ENCODE data around the gene ANKRD40. TPM values are rescaled to one million over a fixed set of nuclear protein-coding genes. Genes with fewer than 3 reads are reported as not detected.
A peak's percentile ranks its signal among the peaks of the same experiment; 100 is the strongest.

The ANKRD40 gene
- total and polyA plus RNA-seq, 10 donors, result 6.8 to 54.6 (median 41.0) TPM

DNA sequence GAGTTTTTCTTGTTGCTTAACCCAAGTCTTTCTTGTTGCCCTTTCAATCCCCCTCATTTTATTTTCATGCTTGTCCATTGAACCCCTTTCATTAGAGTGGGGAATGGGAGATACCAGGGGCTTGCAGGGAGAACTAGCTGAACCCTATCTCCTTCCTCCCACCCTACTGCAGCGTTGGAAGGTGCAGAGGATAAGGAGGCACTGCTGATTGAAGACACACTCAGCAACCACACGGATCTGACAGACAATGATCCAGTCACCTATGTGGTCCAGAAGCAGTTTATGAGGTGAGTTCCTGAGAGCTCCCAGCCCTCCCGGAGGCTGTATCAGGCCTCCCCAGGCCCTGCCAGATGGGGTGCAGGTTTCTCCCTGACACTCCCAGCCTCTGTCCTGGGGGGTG is 32.5 kb downstream of the ANKRD40 start:
- Histone ChIP-seq H3K9me3 (no peaks in the 10 kb centered on the region), H3K27me3 (replicated peaks in 1 of 7) (peaks cover 0 to under 1% (median 0%) of the 10 kb centered on the region in 7 donors), H3K4me3 (no peak overlapping the region), H3K4me1 (peaks cover 0 to 5% (median 0%) of the 10 kb centered on the region in 6 donors), H3K27ac (no peak overlapping the region), H3K36me3 (no peaks in the 10 kb centered on the region)
- TF ChIP-seq, protein P1, sequence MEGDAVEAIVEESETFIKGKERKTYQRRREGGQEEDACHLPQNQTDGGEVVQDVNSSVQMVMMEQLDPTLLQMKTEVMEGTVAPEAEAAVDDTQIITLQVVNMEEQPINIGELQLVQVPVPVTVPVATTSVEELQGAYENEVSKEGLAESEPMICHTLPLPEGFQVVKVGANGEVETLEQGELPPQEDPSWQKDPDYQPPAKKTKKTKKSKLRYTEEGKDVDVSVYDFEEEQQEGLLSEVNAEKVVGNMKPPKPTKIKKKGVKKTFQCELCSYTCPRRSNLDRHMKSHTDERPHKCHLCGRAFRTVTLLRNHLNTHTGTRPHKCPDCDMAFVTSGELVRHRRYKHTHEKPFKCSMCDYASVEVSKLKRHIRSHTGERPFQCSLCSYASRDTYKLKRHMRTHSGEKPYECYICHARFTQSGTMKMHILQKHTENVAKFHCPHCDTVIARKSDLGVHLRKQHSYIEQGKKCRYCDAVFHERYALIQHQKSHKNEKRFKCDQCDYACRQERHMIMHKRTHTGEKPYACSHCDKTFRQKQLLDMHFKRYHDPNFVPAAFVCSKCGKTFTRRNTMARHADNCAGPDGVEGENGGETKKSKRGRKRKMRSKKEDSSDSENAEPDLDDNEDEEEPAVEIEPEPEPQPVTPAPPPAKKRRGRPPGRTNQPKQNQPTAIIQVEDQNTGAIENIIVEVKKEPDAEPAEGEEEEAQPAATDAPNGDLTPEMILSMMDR (IDR thresholded peaks at IDR 0.05 in 8 of 11, conservative IDR thresholded peaks at IDR 0.05 in 3 of 11), result no peak
- TF ChIP-seq POLR2A (IDR thresholded peaks at IDR 0.05) (no peak), POLR2AphosphoS5 (IDR thresholded peaks at IDR 0.05) (no peak)
- intact Hi-C loops (cut with DNase I; ENCODE audit: low total_unique reads), result no loop called here
- DNase-seq, result no peak
- WGBS, 5 donors, result 46 to 88% (median 83%) methylated on average over 3 of the region's 3 CpGs

DNA sequence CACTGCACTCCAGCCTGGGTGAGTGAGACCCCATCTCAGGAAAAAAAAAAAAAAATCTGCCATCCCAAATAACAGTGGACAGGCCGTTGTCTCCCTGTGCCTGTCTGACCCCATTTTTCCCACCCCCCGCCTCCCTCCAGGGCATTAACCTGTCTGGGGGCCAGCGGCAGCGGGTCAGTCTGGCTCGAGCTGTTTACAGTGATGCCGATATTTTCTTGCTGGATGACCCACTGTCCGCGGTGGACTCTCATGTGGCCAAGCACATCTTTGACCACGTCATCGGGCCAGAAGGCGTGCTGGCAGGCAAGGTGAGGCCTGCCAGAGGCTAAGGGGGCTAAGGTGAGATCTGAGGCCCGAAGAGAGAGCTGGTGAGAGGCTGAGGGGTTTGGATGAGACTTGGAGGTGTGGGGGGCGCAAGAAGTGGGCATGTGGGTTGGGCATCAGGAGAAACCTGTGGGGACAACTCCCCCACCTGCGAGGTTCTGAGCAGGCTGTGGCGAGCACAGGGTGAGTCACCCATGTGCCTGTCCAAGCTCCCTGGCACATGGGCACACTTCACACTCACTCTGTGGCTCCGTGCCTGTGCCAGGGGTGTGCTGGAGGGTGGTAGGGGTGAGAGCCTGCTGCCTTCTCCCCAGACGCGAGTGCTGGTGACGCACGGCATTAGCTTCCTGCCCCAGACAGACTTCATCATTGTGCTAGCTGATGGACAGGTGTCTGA is 34.7 kb downstream of the ANKRD40 start:
- Histone ChIP-seq H3K27ac (no peak overlapping the region), H3K4me3 (no peak overlapping the region), H3K4me1 (peaks cover 0 to 8% (median 2%) of the 10 kb centered on the region in 6 donors), H3K27me3 (replicated peaks in 1 of 7) (no peaks in the 10 kb centered on the region), H3K36me3 (no peaks in the 10 kb centered on the region), H3K9me3 (no peaks in the 10 kb centered on the region)
- WGBS, 5 donors, result 90 to 97% (median 92%) methylated on average over 15 to 20 of the region's 20 CpGs
- intact Hi-C loops (cut with DNase I; ENCODE audit: low total_unique reads), result no loop called here
- peak; percentile 63 for DNase-seq
- TF ChIP-seq POLR2AphosphoS5 (IDR thresholded peaks at IDR 0.05), result no peak
- TF ChIP-seq, protein P1 (IDR thresholded peaks at IDR 0.05 in 8 of 11, conservative IDR thresholded peaks at IDR 0.05 in 3 of 11), result no peak
- no peak for TF ChIP-seq POLR2A (IDR thresholded peaks at IDR 0.05)

DNA sequence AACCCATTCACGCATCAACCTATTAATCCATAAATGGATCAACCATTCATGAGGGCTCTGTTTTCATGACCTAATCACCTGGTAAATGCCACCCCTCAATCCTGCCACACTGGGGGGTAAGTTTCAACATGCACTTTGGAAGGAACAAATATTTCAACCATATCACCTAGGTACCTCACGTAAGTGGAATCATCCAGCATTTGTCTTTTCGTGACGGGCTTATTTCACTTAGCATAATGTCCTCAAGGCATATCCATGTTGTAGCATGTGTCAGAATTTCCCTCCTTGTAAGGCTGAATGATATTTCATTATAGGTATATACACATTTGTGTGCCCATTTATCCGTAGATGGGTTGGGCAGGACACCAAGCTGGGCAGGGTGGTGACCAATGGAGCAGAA is 35.6 kb downstream of the ANKRD40 start:
- H3K9me3 ChIP-seq, result no peaks in the 10 kb centered on the region

More for the DNA sequence above, 35.6 kb downstream of the ANKRD40 start:
- H3K27me3 ChIP-seq (replicated peaks in 1 of 7), result no peaks in the 10 kb centered on the region
- no peak for TF ChIP-seq POLR2A (IDR thresholded peaks at IDR 0.05)
- TF ChIP-seq POLR2AphosphoS5 (IDR thresholded peaks at IDR 0.05), result no peak
- TF ChIP-seq, protein P1 (IDR thresholded peaks at IDR 0.05 in 8 of 11, conservative IDR thresholded peaks at IDR 0.05 in 3 of 11), result no peak
- no peak for DNase-seq
- no peaks in the 10 kb centered on the region for H3K36me3 ChIP-seq
- no peak overlapping the region for H3K4me3 ChIP-seq
- intact Hi-C loops (cut with DNase I; ENCODE audit: low total_unique reads), result no loop called here
- peaks cover 0 to 14% (median 4%) of the 10 kb centered on the region in 6 donors for H3K4me1 ChIP-seq
- WGBS, 5 donors, result 91 to 99% (median 94%) methylated on average over 5 of the region's 5 CpGs
- H3K27ac ChIP-seq, result no peak overlapping the region
